HCT116 (cell line): ENCODE measurements around the gene SMAD2.

Source experiments
- CBX3 ChIP-seq: IDR thresholded peaks from 2 replicates; pipeline ENCODE4 v1.6.1; 2012; ENCODE audit warnings: low read depth
- CTCF ChIP-seq, 3 experiments: fragments of 200-600 bp in 1 of 3; sonication (generic) in 1 of 3; IDR thresholded peaks in 2 of 3; conservative IDR thresholded peaks in 1 of 3; 2 replicates each; pipeline ENCODE4 v1.5.1; 2012 to 2017; ENCODE audit warnings: low read depth in 2 of 3, low read length in 2 of 3, antibody characterized with exemption in 1 of 3, borderline replicate concordance in 1 of 3, control low read depth in 1 of 3, mild to moderate bottlenecking in 1 of 3, mixed read lengths in 1 of 3, mixed run types in 1 of 3, moderate library complexity in 1 of 3; ENCODE audit not compliant: insufficient read depth in 1 of 3
- POLR2A ChIP-seq: IDR thresholded peaks from 2 replicates; pipeline ENCODE4 v1.7.0; 2011; ENCODE audit warnings: borderline replicate concordance; ENCODE audit not compliant: insufficient read depth, insufficient read length; ENCODE audit errors: extremely low read depth
- POLR2AphosphoS5 ChIP-seq: IDR thresholded peaks from 2 replicates; pipeline ENCODE4 v1.6.1; 2011; ENCODE audit warnings: mild to moderate bottlenecking, low read depth, low read length, moderate library complexity
- RAD21 ChIP-seq: IDR thresholded peaks from 2 replicates; pipeline ENCODE4 v1.6.1; 2012; ENCODE audit warnings: low read depth, mild to moderate bottlenecking
- YY1 ChIP-seq: IDR thresholded peaks from 2 replicates; pipeline ENCODE4 v1.6.1; 2011; ENCODE audit warnings: low read length, low read depth, moderate library complexity, mild to moderate bottlenecking; ENCODE audit not compliant: insufficient replicate concordance; ENCODE audit errors: extremely low read depth
- ZFX ChIP-seq: fragments of 450-650 bp; IDR thresholded peaks from 2 replicates; pipeline ENCODE4 v1.6.1; 2017

- TF ChIP-seq CTCF (IDR thresholded peaks at IDR 0.05 in 2 of 3, conservative IDR thresholded peaks at IDR 0.05 in 1 of 3; ENCODE audit: borderline replicate concordance in 1 of 3, insufficient read depth in 1 of 3, low read depth in 2 of 3, low read length in 2 of 3): no peak
- no peak for TF ChIP-seq POLR2A
- TF ChIP-seq POLR2AphosphoS5: no peak
- no peak for TF ChIP-seq YY1
- no peak for TF ChIP-seq ZFX
- no peak for TF ChIP-seq CBX3
- TF ChIP-seq RAD21: no peak
These were observed 31.2 kb downstream of the SMAD2 start for GRCh38 chr18:47899107-47899840.
